HuH-7 (cell line): ENCODE measurements around the gene XK.
"Not testable (repeated sequence)": the region's sequence is repeated elsewhere in the genome, so short reads cannot be mapped to it uniquely, and the experiment has no call there.

Experiments used
- DNase-seq: peaks from one replicate; pipeline ENCODE4 v3.0.0; 2011; ENCODE audit warnings: low spot score

XK gene

GRCh38 chrX:37754516-37754915 lies 68.9 kb downstream of the XK start:
- DNase-seq: no peak

- no peak for DNase-seq
Observed at GRCh38 chrX:37755025-37755424, 69.4 kb downstream of the XK start.

GRCh38 chrX:37757082-37757481 lies 71.5 kb downstream of the XK start:
- no peak for DNase-seq

- DNase-seq: no peak
Observed at GRCh38 chrX:37759351-37759750, 73.8 kb downstream of the XK start.

GRCh38 chrX:37759878-37760418 lies 74.4 kb downstream of the XK start:
- no peak for DNase-seq

- no peak for DNase-seq
Observed at GRCh38 chrX:37763400-37763799, 77.8 kb downstream of the XK start.

GRCh38 chrX:37765507-37765906 lies 79.9 kb downstream of the XK start:
- no peak for DNase-seq

- no peak for DNase-seq
Observed at GRCh38 chrX:37767430-37767829, 81.8 kb downstream of the XK start.

GRCh38 chrX:37768866-37769265 lies 83.3 kb downstream of the XK start:
- DNase-seq: not testable (repeated sequence)

- DNase-seq: no peak
Observed at GRCh38 chrX:37776283-37776986, 90.8 kb downstream of the XK start.

GRCh38 chrX:37776987-37777325 lies 91.4 kb downstream of the XK start:
- no peak for DNase-seq

GRCh38 chrX:37779857-37780256 lies 94.3 kb downstream of the XK start, which contains the start of gene CYBB:
Gene CYBB, plus strand, starts transcription at chrX:37780059. Its CDS starts 19 bp downstream, at chrX:37780078.
- DNase-seq: no peak

- DNase-seq: no peak
Observed at GRCh38 chrX:37781081-37781480, 95.5 kb downstream of the XK start.
